K562 (cell line): Measurements from ENCODE around the gene LGSN. TPM values are rescaled to one million over a fixed set of nuclear protein-coding genes. Genes with fewer than 3 reads are reported as not detected.

Experiments used
- ATAC-seq: fragments of 200-7000 bp; cut with Tn5 transposase; 3 replicates; pipeline ENCODE4 v1.9.1; 2020; ENCODE audit warnings: moderate library complexity
- BruUV-seq: library from RNA; stranded (reverse); fragments of 400-500 nt; replicated peaks from 2 replicates; lab custom pipeline; 2021; lab: Mats Ljungman, UMichigan
- CTCF ChIA-PET: fragments of 300-600 bp; formaldehyde crosslinking; extraction: SDS; loops from one replicate; lab custom pipeline; 2021; ENCODE audit warnings: low intra/inter-chr PET ratio; lab: Yijun Ruan, JAX
- POLR2A ChIA-PET: fragments of 300-600, 350-650 bp; sonication (Branson Sonifier 250); formaldehyde crosslinking; extraction: SDS; loops from one replicate; lab custom pipeline; 2021; ENCODE audit warnings: antibody characterized with exemption, inconsistent platforms; lab: Yijun Ruan, JAX
- DNase-seq, 4 experiments: peaks; one replicate each; pipeline versions ENCODE4 v3.0.0 to v3.0.0-alpha.2; 2011 to 2018; ENCODE audit warnings: low spot score in 3 of 4, mixed read lengths in 3 of 4; ENCODE audit errors: extremely low read depth in 1 of 4
- FAIRE-seq: peaks from 2 replicates; lab custom pipeline; 2011; peaks lifted over from hg19 to GRCh38; lab: Jason Lieb, UNC
- H2AFZ ChIP-seq: 2 replicates; pipeline ENCODE4 v1.6.0; 2011; ENCODE audit warnings: low read depth, low read length, control low read depth, inconsistent platforms
- H3K27ac ChIP-seq: fragments of 200-600 bp; 3 replicates; pipeline ENCODE4 v1.8.0; 2011; ENCODE audit warnings: low read depth, mild to moderate bottlenecking, control low read depth, inconsistent platforms, low read length, moderate library complexity, mixed read lengths; ENCODE audit errors: extremely low read depth
- H3K27me3 ChIP-seq, 2 experiments: fragments of 300-600 bp in 1 of 2; 2 replicates in 1 of 2; 3 replicates in 1 of 2; pipeline versions ENCODE4 v1.6.0 to v1.8.0; 2011; ENCODE audit warnings: inconsistent platforms in 2 of 2, low read length in 2 of 2, mild to moderate bottlenecking in 1 of 2, mixed read lengths in 1 of 2, moderate library complexity in 1 of 2; ENCODE audit not compliant: control insufficient read depth in 2 of 2, insufficient read depth in 2 of 2
- H3K36me3 ChIP-seq: fragments of 300-600 bp; 3 replicates; pipeline ENCODE4 v1.8.0; 2011; ENCODE audit warnings: mild to moderate bottlenecking, low read length, inconsistent platforms; ENCODE audit not compliant: control insufficient read depth, insufficient read depth
- H3K4me1 ChIP-seq, 2 experiments: fragments of 200-600 bp in 1 of 2; replicated peaks in 1 of 2; 2 replicates in 1 of 2; 3 replicates in 1 of 2; pipeline versions ENCODE4 v1.5.1 to v1.8.0; 2011; ENCODE audit warnings: inconsistent platforms in 2 of 2, low read length in 2 of 2, mild to moderate bottlenecking in 1 of 2, mixed read lengths in 1 of 2, moderate library complexity in 1 of 2; ENCODE audit not compliant: control insufficient read depth in 2 of 2, insufficient read depth in 2 of 2
- H3K4me2 ChIP-seq: 2 replicates; pipeline ENCODE4 v1.6.1; 2011; ENCODE audit warnings: low read length, control low read depth, inconsistent platforms, mixed read lengths; ENCODE audit not compliant: insufficient read depth
- H3K4me3 ChIP-seq: fragments of 200-600 bp; sonication (generic), shearing (Covaris generic); 2 replicates; pipeline ENCODE4 v1.5.1; 2016; ENCODE audit warnings: control low read depth, inconsistent platforms
- H3K79me2 ChIP-seq: fragments of 200-600 bp; 3 replicates; pipeline ENCODE4 v1.8.0; 2011; ENCODE audit warnings: low read length, inconsistent platforms; ENCODE audit not compliant: control insufficient read depth, insufficient read depth
- H3K9ac ChIP-seq, 2 experiments: 2 replicates each; pipeline versions ENCODE4 v1.6.0 to v1.6.1; 2011; ENCODE audit warnings: low read depth in 2 of 2, low read length in 2 of 2, control low read depth in 1 of 2, inconsistent platforms in 1 of 2, mild to moderate bottlenecking in 1 of 2, mixed read lengths in 1 of 2; ENCODE audit not compliant: insufficient read depth in 1 of 2
- H3K9me1 ChIP-seq: one replicate; pipeline ENCODE4 v1.6.0; 2011; ENCODE audit warnings: inconsistent platforms, mild to moderate bottlenecking, low read length, moderate library complexity; ENCODE audit not compliant: control insufficient read depth, insufficient read depth
- H3K9me3 ChIP-seq: replicated peaks from 2 replicates; pipeline ENCODE4 v1.5.1; 2011; ENCODE audit warnings: low read depth, low read length, inconsistent platforms; ENCODE audit not compliant: control insufficient read depth, insufficient read depth
- H4K20me1 ChIP-seq: replicated peaks from 2 replicates; pipeline ENCODE4 v1.6.1; 2011; ENCODE audit warnings: low read length, inconsistent platforms, mixed read lengths; ENCODE audit not compliant: control insufficient read depth, insufficient read depth
- HDAC8 ChIP-seq: fragments of 450-650 bp; IDR thresholded peaks from 2 replicates; pipeline ENCODE4 v1.6.1; 2016; ENCODE audit warnings: mild to moderate bottlenecking, missing genetic modification characterization, moderate library complexity, missing compliant biosample characterization
- ID3 ChIP-seq, 2 experiments: fragments of 250-450 bp in 1 of 2; fragments of 450-650 bp in 1 of 2; sonication (Bioruptor Pico) in 1 of 2; IDR thresholded peaks; 2 replicates each; pipeline versions ENCODE4 v1.6.1 to v1.8.0; 2016 to 2021; ENCODE audit warnings: mild to moderate bottlenecking in 2 of 2, moderate library complexity in 2 of 2, missing compliant biosample characterization in 1 of 2, missing genetic modification characterization in 1 of 2
- ILF3 ChIP-seq: fragments of 450-650 bp; IDR thresholded peaks from 2 replicates; pipeline ENCODE4 v1.6.1; 2018; ENCODE audit warnings: antibody characterized with exemption, mild to moderate bottlenecking, moderate library complexity, borderline replicate concordance
- MAFG ChIP-seq: fragments of 450-650 bp; conservative IDR thresholded peaks from 2 replicates; pipeline ENCODE4 v1.6.1; 2016; ENCODE audit warnings: missing genetic modification characterization, missing compliant biosample characterization
- MYBL2 ChIP-seq, 2 experiments: fragments of 450-650 bp in 1 of 2; sonication (generic) in 1 of 2; formaldehyde crosslinking in 1 of 2; IDR thresholded peaks; 2 replicates each; pipeline versions ENCODE4 v1.6.1 to v1.8.1; 2017 to 2022; ENCODE audit warnings: borderline replicate concordance in 1 of 2, inconsistent platforms in 1 of 2, low read depth in 1 of 2, mild to moderate bottlenecking in 1 of 2, missing genetic modification reagents in 1 of 2, moderate library complexity in 1 of 2
- RBFOX2 ChIP-seq: fragments of 200-400 bp; formaldehyde crosslinking; IDR thresholded peaks from 2 replicates; pipeline ENCODE4 v1.6.1; 2017; ENCODE audit warnings: low read depth, mild to moderate bottlenecking, low read length, moderate library complexity
- SMARCA5 ChIP-seq: fragments of 450-650 bp; IDR thresholded peaks from 2 replicates; pipeline ENCODE4 v1.6.1; 2016
- THRAP3 ChIP-seq: fragments of 450-650 bp; IDR thresholded peaks from 2 replicates; pipeline ENCODE4 v1.6.1; 2016; ENCODE audit warnings: mild to moderate bottlenecking, inconsistent platforms, borderline replicate concordance
- USF2 ChIP-seq: sonication (generic); formaldehyde crosslinking; IDR thresholded peaks from 2 replicates; pipeline ENCODE4 v1.5.0; 2020; ENCODE audit warnings: missing genetic modification reagents
- ZFP36 ChIP-seq: fragments of 150-350 bp; IDR thresholded peaks from 2 replicates; pipeline ENCODE4 v1.6.1; 2018; ENCODE audit warnings: low read length, low read depth; ENCODE audit not compliant: partially characterized antibody
- ZNF316 ChIP-seq: fragments of 450-650 bp; IDR thresholded peaks from 2 replicates; pipeline ENCODE4 v1.6.1; 2016
- ZNF324 ChIP-seq: fragments of 250-450 bp; sonication (Bioruptor Pico); IDR thresholded peaks from 2 replicates; pipeline ENCODE4 v1.4.0; 2020; ENCODE audit warnings: mild to moderate bottlenecking
- ZNF699 ChIP-seq: fragments of 250-450 bp; sonication (Bioruptor Pico); IDR thresholded peaks from 2 replicates; pipeline ENCODE4 v1.8.0; 2021; ENCODE audit warnings: mild to moderate bottlenecking, moderate library complexity; ENCODE audit not compliant: insufficient replicate concordance
- WGBS: fragments of 100-300 bp; shearing (Covaris generic); methylation state at CpG from one replicate; pipeline ENCODE4 v1.1.6; 2016; ENCODE audit warnings: low coverage, mixed read lengths; ENCODE audit not compliant: insufficient coverage; ENCODE audit errors: missing lambda C conversion rate; 5-methylcytosine and 5-hydroxymethylcytosine counted together
- in situ Hi-C: fragments of 300-500 bp; cut with MboI; formaldehyde crosslinking; loops from 4 replicates; pipeline ENCODE4 v1.15.0; 2018; ENCODE audit warnings: inconsistent platforms, mixed read lengths
- intact Hi-C: fragments of 100-400 bp; cut with micrococcal nuclease; formaldehyde crosslinking; loops from 2 replicates; pipeline ENCODE4 v1.14.2; 2022
- polyA plus RNA-seq, 8 experiments: library from polyadenylated mRNA; depleted of rRNA in 4 of 8; stranded (reverse) in 5 of 8; unstranded in 3 of 8; fragments of >200 nt; fragmentation: Nextera tagmentation in 2 of 8; fragmentation: Illumina TruSeq in 1 of 8; extraction: Ambion mirVana in 2 of 8; extraction: Trizol in 1 of 8; gene quantifications; 2 replicates each; pipeline versions ENCODE4 v1.2.1 to v1.2.3, GENCODE V29; 2011 to 2014; ENCODE audit warnings: inconsistent platforms in 1 of 8, missing spikeins in 1 of 8
- total RNA-seq, 7 experiments: library from RNA; depleted of rRNA in 6 of 7; stranded (reverse); fragments of >200 nt in 6 of 7; fragmentation: Illumina TruSeq in 2 of 7; extraction: Trizol in 2 of 7; gene quantifications; 2 replicates each; pipeline versions ENCODE4 v1.2.1 to v1.2.3, GENCODE V29; 2011 to 2021; ENCODE audit warnings: low replicate concordance in 1 of 7

Gene LGSN
- total and polyA plus RNA-seq, 9 of the 15 experiments (the other 6 are each of a cell fraction or from before 2014, with no cell fraction given) = 0.01 TPM; not detected in 8

GRCh38 chr6:63347599-63347998 lies 27.8 kb upstream of the LGSN start:
- intact Hi-C loops = no loop called here
- Histone ChIP-seq H3K4me1 (no peaks in the 10 kb centered on the region), H3K9me1 (no peaks in the 10 kb centered on the region), H3K79me2 (no peaks in the 10 kb centered on the region), H3K9ac (no peak overlapping the region), H3K4me2 (no peak overlapping the region), H3K36me3 (no peaks in the 10 kb centered on the region), H3K27me3 (no peaks in the 10 kb centered on the region), H2AFZ (no peak overlapping the region), H3K4me3 (no peak overlapping the region), H3K27ac (no peak overlapping the region), H3K9me3 (no peaks in the 10 kb centered on the region), H4K20me1 (no peaks in the 10 kb centered on the region)
- ChIA-PET CTCF (no interaction called here), POLR2A (interaction anchor here (0.6 kb wide), 1 partner anchor 763 kb away, joined by 3 read pairs; no protein-coding TSS in a partner anchor)
- BruUV-seq = no TSS peak
- DNase-seq (no peak), FAIRE-seq (no peak), ATAC-seq (no peak)
- in situ Hi-C loops = no loop called here
- TF ChIP-seq ZFP36 (no peak), MAFG (tag) (no peak), ZNF324 (CRISPR knock-in tag) (no peak), RBFOX2 (no peak), ILF3 (no peak), MYBL2 (IDR thresholded peaks at IDR 0.05; ENCODE audit: low read depth) (no peak), MYBL2 (CRISPR knock-in tag; IDR thresholded peaks at IDR 0.05; ENCODE audit: borderline replicate concordance) (no peak), THRAP3 (no peak), ID3 (CRISPR knock-in tag; IDR thresholded peaks at IDR 0.05) (no peak), ID3 (tag; IDR thresholded peaks at IDR 0.05) (no peak), HDAC8 (tag) (no peak), USF2 (CRISPR knock-in tag) (no peak), SMARCA5 (no peak), ZNF699 (no peak), ZNF316 (no peak)
- 0% methylated on average over 2 of the region's 2 CpGs for WGBS
